Inflammatory macrophage treated with lipopolysaccharide for 4 hours (primary cell): ENCODE data around the gene USH2A.

Source experiments
- DNase-seq: peaks from one replicate; pipeline ENCODE4 v3.0.0-alpha.2; 2020

USH2A gene

GRCh38 chr1:215761446-215761845 is 661.8 kb downstream of the USH2A start:
- DNase-seq = no peak

- DNase-seq = no peak
These were observed 669.1 kb downstream of the USH2A start for GRCh38 chr1:215754112-215754511.

GRCh38 chr1:215749414-215749813 is 673.8 kb downstream of the USH2A start:
- no peak for DNase-seq

GRCh38 chr1:215748431-215748830 is 674.8 kb downstream of the USH2A start:
- DNase-seq = no peak

GRCh38 chr1:215744419-215744818 is 678.8 kb downstream of the USH2A start:
- DNase-seq = no peak

GRCh38 chr1:215739025-215739424 is 684.2 kb downstream of the USH2A start:
- DNase-seq = no peak

GRCh38 chr1:215731699-215732098 is 691.5 kb downstream of the USH2A start:
- no peak for DNase-seq

- no peak for DNase-seq
These were observed 692.6 kb downstream of the USH2A start for GRCh38 chr1:215730600-215730999.

GRCh38 chr1:215728169-215728568 is 695.1 kb downstream of the USH2A start:
- no peak for DNase-seq

- no peak for DNase-seq
These were observed 703.1 kb downstream of the USH2A start for GRCh38 chr1:215720126-215720525.

GRCh38 chr1:215719552-215719951 is 703.7 kb downstream of the USH2A start:
- DNase-seq = no peak

- DNase-seq = no peak
These were observed 704.5 kb downstream of the USH2A start for GRCh38 chr1:215718575-215719287.

GRCh38 chr1:215717677-215718426 is 705.4 kb downstream of the USH2A start:
- no peak for DNase-seq

GRCh38 chr1:215710899-215711225 is 712.4 kb downstream of the USH2A start:
- DNase-seq = no peak

GRCh38 chr1:215710036-215710898 is 713.0 kb downstream of the USH2A start:
- DNase-seq = peak; percentile 50

GRCh38 chr1:215704089-215704860 is 719.0 kb downstream of the USH2A start:
- DNase-seq = peak; percentile 65

- no peak for DNase-seq
These were observed 741.0 kb downstream of the USH2A start for GRCh38 chr1:215682232-215682631.

GRCh38 chr1:215681041-215681440 is 742.2 kb downstream of the USH2A start:
- no peak for DNase-seq

- DNase-seq = no peak
These were observed 744.0 kb downstream of the USH2A start for GRCh38 chr1:215679231-215679630.

- no peak for DNase-seq
These were observed 746.1 kb downstream of the USH2A start for GRCh38 chr1:215677112-215677511.

GRCh38 chr1:215673943-215674342 is 749.3 kb downstream of the USH2A start:
- DNase-seq = no peak

- no peak for DNase-seq
These were observed 750.8 kb downstream of the USH2A start for GRCh38 chr1:215672482-215672881.
